GM12875 (cell line): ENCODE data around the gene SH3GL2.

Source experiments
- H3K4me3 ChIP-seq: one replicate; pipeline ENCODE4 v1.5.1; 2011; ENCODE audit warnings: low read depth, low read length, control low read depth
- CTCF ChIP-seq: IDR thresholded peaks from 2 replicates; pipeline ENCODE4 v1.5.1; 2011; ENCODE audit warnings: low read depth, mild to moderate bottlenecking, control low read depth, inconsistent platforms, low read length, moderate library complexity, borderline replicate concordance; ENCODE audit not compliant: insufficient read depth

SH3GL2 gene

GRCh38 chr9:17588395-17588794 lies 9.5 kb downstream of the SH3GL2 start:
- TF ChIP-seq CTCF: no peak

GRCh38 chr9:17588941-17589340 lies 10.1 kb downstream of the SH3GL2 start:
- no peak overlapping the region for H3K4me3 ChIP-seq
- no peak for TF ChIP-seq CTCF

More at GRCh38 chr9:17588395-17588794, 9.5 kb downstream of the SH3GL2 start:
- H3K4me3 ChIP-seq: no peak overlapping the region

GRCh38 chr9:17589771-17590170 lies 10.9 kb downstream of the SH3GL2 start:
- TF ChIP-seq CTCF: no peak
- no peak overlapping the region for H3K4me3 ChIP-seq

- H3K4me3 ChIP-seq: no peak overlapping the region
- TF ChIP-seq CTCF: no peak
Measured at GRCh38 chr9:17594961-17595360, 16.1 kb downstream of the SH3GL2 start.

GRCh38 chr9:17597977-17598376 lies 19.1 kb downstream of the SH3GL2 start:
- no peak overlapping the region for H3K4me3 ChIP-seq
- TF ChIP-seq CTCF: no peak

- no peak overlapping the region for H3K4me3 ChIP-seq
- no peak for TF ChIP-seq CTCF
Measured at GRCh38 chr9:17600962-17601593, 22.2 kb downstream of the SH3GL2 start.

- TF ChIP-seq CTCF: no peak
- no peak overlapping the region for H3K4me3 ChIP-seq
Measured at GRCh38 chr9:17604556-17604955, 25.7 kb downstream of the SH3GL2 start.
